Glutamatergic neuron (in vitro differentiated cells): ENCODE results near the gene MBP. TPM values are rescaled to one million over a fixed set of nuclear protein-coding genes. Genes with fewer than 3 reads are reported as not detected.

ENCODE experiments used
- DNase-seq: peaks from one replicate; pipeline ENCODE4 v3.0.0; 2022
- H3K27ac Mint-ChIP-seq: one replicate; pipeline ENCODE4 v1.8.0; 2020; ENCODE audit warnings: mild to moderate bottlenecking, mixed read lengths, inconsistent platforms; ENCODE audit not compliant: unreplicated experiment
- H3K27me3 Mint-ChIP-seq: one replicate; pipeline ENCODE4 v1.8.0; 2020; ENCODE audit warnings: mild to moderate bottlenecking, moderate library complexity, mixed read lengths, inconsistent platforms; ENCODE audit not compliant: unreplicated experiment
- H3K36me3 Mint-ChIP-seq: one replicate; pipeline ENCODE4 v1.8.0; 2020; ENCODE audit warnings: mild to moderate bottlenecking, mixed read lengths, inconsistent platforms; ENCODE audit not compliant: unreplicated experiment
- H3K4me1 Mint-ChIP-seq: one replicate; pipeline ENCODE4 v1.8.0; 2020; ENCODE audit warnings: mild to moderate bottlenecking, low read depth, mixed read lengths, inconsistent platforms; ENCODE audit not compliant: unreplicated experiment
- H3K4me3 Mint-ChIP-seq: one replicate; pipeline ENCODE4 v1.8.0; 2020; ENCODE audit warnings: mild to moderate bottlenecking, mixed read lengths, inconsistent platforms; ENCODE audit not compliant: unreplicated experiment
- H3K9me3 Mint-ChIP-seq: one replicate; pipeline ENCODE4 v1.8.0; 2020; ENCODE audit warnings: mild to moderate bottlenecking, moderate library complexity, mixed read lengths, inconsistent platforms; ENCODE audit not compliant: unreplicated experiment
- CTCF ChIP-seq: fragments of 200-600 bp; sonication (generic); IDR thresholded peaks from one replicate; pipeline ENCODE4 v1.5.0; 2021; ENCODE audit not compliant: partially characterized antibody, unreplicated experiment
- total RNA-seq: library from RNA; stranded (reverse); fragmentation: NEBNext Ultra II Directional; extraction: Animal tissue kit (Norgen Biotek cat#: 25700); gene quantifications from one replicate; pipeline ENCODE4 v1.2.1, GENCODE V29; 2021; ENCODE audit not compliant: unreplicated experiment

Gene MBP
- total RNA-seq, 1 donor from 2014 or later = 82.6 TPM

- peak overlapping the region; percentile 25 for H3K4me3 Mint-ChIP-seq
- no peak for DNase-seq
- H3K36me3 Mint-ChIP-seq = no peaks in the 10 kb centered on the region
- H3K4me1 Mint-ChIP-seq = peaks cover 48% of the 10 kb centered on the region
- no peaks in the 10 kb centered on the region for H3K27me3 Mint-ChIP-seq
- no peak overlapping the region for H3K27ac Mint-ChIP-seq
- peaks cover 5% of the 10 kb centered on the region for H3K9me3 Mint-ChIP-seq
- no peak for TF ChIP-seq CTCF
Observed at GRCh38 chr18:77098029-77098428, 34.6 kb downstream of the MBP start.

GRCh38 chr18:77096936-77097886 is 35.4 kb downstream of the MBP start:
- Mint-ChIP-seq H3K27ac (peak overlapping the region; percentile 71), H3K36me3 (no peaks in the 10 kb centered on the region), H3K4me1 (peaks cover 53% of the 10 kb centered on the region), H3K27me3 (no peaks in the 10 kb centered on the region), H3K9me3 (peaks cover 5% of the 10 kb centered on the region), H3K4me3 (peak overlapping the region; percentile 72)
- TF ChIP-seq CTCF = no peak
- DNase-seq = no peak

- H3K27me3 Mint-ChIP-seq = peaks cover 3% of the 10 kb centered on the region
- H3K4me3 Mint-ChIP-seq = no peak overlapping the region
- H3K4me1 Mint-ChIP-seq = peaks cover 57% of the 10 kb centered on the region
- TF ChIP-seq CTCF = no peak
- no peak for DNase-seq
- no peaks in the 10 kb centered on the region for H3K36me3 Mint-ChIP-seq
- H3K9me3 Mint-ChIP-seq = peaks cover 7% of the 10 kb centered on the region
- H3K27ac Mint-ChIP-seq = peak overlapping the region; percentile 44
Observed at GRCh38 chr18:77095391-77096371, 36.9 kb downstream of the MBP start.

GRCh38 chr18:77093586-77093985 is 39.0 kb downstream of the MBP start:
- peaks cover 4% of the 10 kb centered on the region for H3K27me3 Mint-ChIP-seq

More at GRCh38 chr18:77093586-77093985, 39.0 kb downstream of the MBP start:
- no peak for DNase-seq
- Mint-ChIP-seq H3K27ac (peak overlapping the region; percentile 28), H3K36me3 (no peaks in the 10 kb centered on the region), H3K9me3 (peaks cover 10% of the 10 kb centered on the region), H3K4me3 (no peak overlapping the region), H3K4me1 (peaks cover 53% of the 10 kb centered on the region)
- TF ChIP-seq CTCF = no peak
